ENCODE measurements around the gene DMBT1. TPM values are rescaled to one million over a fixed set of nuclear protein-coding genes. Genes with fewer than 3 reads are reported as not detected.

Gene DMBT1
- total RNA-seq, 1 experiment from 2014 or later = 4.6 TPM

- Mint-ChIP-seq H3K27ac (ENCODE audit: unreplicated experiment) (no peak overlapping the region), H3K27me3 (ENCODE audit: unreplicated experiment) (peaks cover 53% of the 10 kb centered on the region), H3K36me3 (ENCODE audit: insufficient read depth, unreplicated experiment) (no peaks in the 10 kb centered on the region), H3K4me1 (ENCODE audit: low read depth, unreplicated experiment) (no peaks in the 10 kb centered on the region), H3K4me3 (ENCODE audit: low read depth, unreplicated experiment) (no peak overlapping the region), H3K9me3 (ENCODE audit: low read depth, unreplicated experiment) (no peaks in the 10 kb centered on the region)
- no peak for DNase-seq
- intact Hi-C loops (cut with micrococcal nuclease; ENCODE audit: unreplicated experiment) = no loop called here
- TF ChIP-seq CTCF (IDR thresholded peaks at IDR 0.05; ENCODE audit: unreplicated experiment) = no peak
- CTCF ChIA-PET = no interaction called here
- BruUV-seq (replicated peaks) = no TSS peak
These were observed 112.1 kb downstream of the DMBT1 start for GRCh38 chr10:122672655-122673054.

GRCh38 chr10:122673269-122673668, 112.7 kb downstream of the DMBT1 start:
- H3K4me1 Mint-ChIP-seq (ENCODE audit: low read depth, unreplicated experiment) = no peaks in the 10 kb centered on the region
- no TSS peak for BruUV-seq (replicated peaks)
- CTCF ChIA-PET = interaction anchor here (0.6 kb wide), 1 partner anchor 1272 kb away, joined by 3 read pairs; no protein-coding TSS in a partner anchor
- H3K27ac Mint-ChIP-seq (ENCODE audit: unreplicated experiment) = no peak overlapping the region
- H3K36me3 Mint-ChIP-seq (ENCODE audit: insufficient read depth, unreplicated experiment) = no peaks in the 10 kb centered on the region
- no peaks in the 10 kb centered on the region for H3K9me3 Mint-ChIP-seq (ENCODE audit: low read depth, unreplicated experiment)
- peaks cover 53% of the 10 kb centered on the region for H3K27me3 Mint-ChIP-seq (ENCODE audit: unreplicated experiment)
- intact Hi-C loops (cut with micrococcal nuclease; ENCODE audit: unreplicated experiment) = no loop called here
- TF ChIP-seq CTCF (IDR thresholded peaks at IDR 0.05; ENCODE audit: unreplicated experiment) = no peak
- no peak for DNase-seq
- H3K4me3 Mint-ChIP-seq (ENCODE audit: low read depth, unreplicated experiment) = no peak overlapping the region

GRCh38 chr10:122673731-122674130, 113.2 kb downstream of the DMBT1 start:
- H3K27me3 Mint-ChIP-seq (ENCODE audit: unreplicated experiment) = peaks cover 49% of the 10 kb centered on the region
- TF ChIP-seq CTCF (IDR thresholded peaks at IDR 0.05; ENCODE audit: unreplicated experiment) = no peak
- no peaks in the 10 kb centered on the region for H3K4me1 Mint-ChIP-seq (ENCODE audit: low read depth, unreplicated experiment)
- H3K9me3 Mint-ChIP-seq (ENCODE audit: low read depth, unreplicated experiment) = no peaks in the 10 kb centered on the region
- no TSS peak for BruUV-seq (replicated peaks)
- CTCF ChIA-PET = interaction anchor here (0.6 kb wide), 1 partner anchor 1272 kb away, joined by 3 read pairs; no protein-coding TSS in a partner anchor
- intact Hi-C loops (cut with micrococcal nuclease; ENCODE audit: unreplicated experiment) = no loop called here
- DNase-seq = no peak
- no peak overlapping the region for H3K27ac Mint-ChIP-seq (ENCODE audit: unreplicated experiment)
- no peaks in the 10 kb centered on the region for H3K36me3 Mint-ChIP-seq (ENCODE audit: insufficient read depth, unreplicated experiment)
- H3K4me3 Mint-ChIP-seq (ENCODE audit: low read depth, unreplicated experiment) = no peak overlapping the region

- H3K4me1 Mint-ChIP-seq (ENCODE audit: low read depth, unreplicated experiment) = no peaks in the 10 kb centered on the region
- H3K36me3 Mint-ChIP-seq (ENCODE audit: insufficient read depth, unreplicated experiment) = no peaks in the 10 kb centered on the region
- H3K9me3 Mint-ChIP-seq (ENCODE audit: low read depth, unreplicated experiment) = no peaks in the 10 kb centered on the region
- intact Hi-C loops (cut with micrococcal nuclease; ENCODE audit: unreplicated experiment) = no loop called here
- H3K4me3 Mint-ChIP-seq (ENCODE audit: low read depth, unreplicated experiment) = no peak overlapping the region
- CTCF ChIA-PET = no interaction called here
- no peak for DNase-seq
- H3K27ac Mint-ChIP-seq (ENCODE audit: unreplicated experiment) = no peak overlapping the region
- peaks cover 49% of the 10 kb centered on the region for H3K27me3 Mint-ChIP-seq (ENCODE audit: unreplicated experiment)
- TF ChIP-seq CTCF (IDR thresholded peaks at IDR 0.05; ENCODE audit: unreplicated experiment) = no peak
- no TSS peak for BruUV-seq (replicated peaks)
These were observed 114.2 kb downstream of the DMBT1 start for GRCh38 chr10:122674781-122675180.

Data from Calu3 (cell line).